Activated T-helper 1 cell treated with anti-CD3 and anti-CD28 coated beads, Interleukin-12 subunit alpha, Interleukin-12 subunit beta, Interleukin-2, Interleukin-4 antibody, amounts not matched to agents 30 ng/mL and 10 ng/mL and 1 ng/mL, durations not matched to agents 14 hours and 24 hours and 36 hours (primary cell): ENCODE data around the gene SEL1L2. TPM values are rescaled to one million over a fixed set of nuclear protein-coding genes. Genes with fewer than 3 reads are reported as not detected.

Experiments
- DNase-seq: peaks from one replicate; pipeline ENCODE4 v3.0.0; 2021; ENCODE audit warnings: low spot score
- H3K27ac Mint-ChIP-seq: one replicate; pipeline ENCODE4 v1.8.0; 2021; ENCODE audit warnings: mild to moderate bottlenecking, mixed read lengths
- H3K27me3 Mint-ChIP-seq: one replicate; pipeline ENCODE4 v1.8.0; 2022; ENCODE audit warnings: mild to moderate bottlenecking, moderate library complexity, mixed read lengths; ENCODE audit not compliant: insufficient read depth
- H3K36me3 Mint-ChIP-seq: one replicate; pipeline ENCODE4 v1.8.0; 2021; ENCODE audit warnings: low read depth, mixed read lengths
- H3K4me1 Mint-ChIP-seq: one replicate; pipeline ENCODE4 v1.8.0; 2021; ENCODE audit warnings: low read depth, mixed read lengths
- H3K4me3 Mint-ChIP-seq: one replicate; pipeline ENCODE4 v1.8.0; 2021; ENCODE audit warnings: mild to moderate bottlenecking, moderate library complexity, mixed read lengths
- H3K9me3 Mint-ChIP-seq: one replicate; pipeline ENCODE4 v1.8.0; 2021; ENCODE audit warnings: mixed read lengths
- intact Hi-C: fragments of 100-400 bp; cut with micrococcal nuclease; formaldehyde crosslinking; loops from one replicate; pipeline ENCODE4 v1.15.1; 2024
- total RNA-seq: library from RNA; stranded (reverse); gene quantifications from 2 replicates; pipeline ENCODE4 v1.2.3, GENCODE V29; 2022

SEL1L2 gene
- total RNA-seq, 1 donor from 2014 or later: not detected

GRCh38 chr20:13855613-13856012, 134.8 kb downstream of the SEL1L2 start:
- H3K27ac Mint-ChIP-seq: no peak overlapping the region
- no peak overlapping the region for H3K4me3 Mint-ChIP-seq
- no peaks in the 10 kb centered on the region for H3K4me1 Mint-ChIP-seq
- intact Hi-C loops: no loop called here
- no peaks in the 10 kb centered on the region for H3K9me3 Mint-ChIP-seq
- H3K27me3 Mint-ChIP-seq: peaks cover 3% of the 10 kb centered on the region
- no peaks in the 10 kb centered on the region for H3K36me3 Mint-ChIP-seq
- DNase-seq: no peak

- H3K27ac Mint-ChIP-seq: no peak overlapping the region
- H3K9me3 Mint-ChIP-seq: no peaks in the 10 kb centered on the region
- H3K4me1 Mint-ChIP-seq: no peaks in the 10 kb centered on the region
- intact Hi-C loops: no loop called here
- H3K36me3 Mint-ChIP-seq: no peaks in the 10 kb centered on the region
- DNase-seq: no peak
- peaks cover 3% of the 10 kb centered on the region for H3K27me3 Mint-ChIP-seq
- H3K4me3 Mint-ChIP-seq: no peak overlapping the region
Observed at GRCh38 chr20:13852306-13852705, 138.1 kb downstream of the SEL1L2 start.

GRCh38 chr20:13851279-13851678, 139.1 kb downstream of the SEL1L2 start:
- intact Hi-C loops: no loop called here
- no peaks in the 10 kb centered on the region for H3K36me3 Mint-ChIP-seq
- H3K27ac Mint-ChIP-seq: no peak overlapping the region
- no peaks in the 10 kb centered on the region for H3K4me1 Mint-ChIP-seq
- H3K9me3 Mint-ChIP-seq: no peaks in the 10 kb centered on the region
- H3K27me3 Mint-ChIP-seq: peaks cover 3% of the 10 kb centered on the region
- H3K4me3 Mint-ChIP-seq: no peak overlapping the region
- DNase-seq: no peak

GRCh38 chr20:13844296-13844695, 146.1 kb downstream of the SEL1L2 start:
- H3K4me1 Mint-ChIP-seq: no peaks in the 10 kb centered on the region
- H3K27me3 Mint-ChIP-seq: peaks cover 3% of the 10 kb centered on the region
- H3K27ac Mint-ChIP-seq: no peak overlapping the region
- H3K9me3 Mint-ChIP-seq: no peaks in the 10 kb centered on the region
- no peaks in the 10 kb centered on the region for H3K36me3 Mint-ChIP-seq
- H3K4me3 Mint-ChIP-seq: no peak overlapping the region
- intact Hi-C loops: no loop called here
- DNase-seq: no peak

GRCh38 chr20:13841206-13841605, 149.2 kb downstream of the SEL1L2 start:
- H3K27me3 Mint-ChIP-seq: peaks cover 5% of the 10 kb centered on the region
- no peaks in the 10 kb centered on the region for H3K9me3 Mint-ChIP-seq
- no peak overlapping the region for H3K27ac Mint-ChIP-seq
- H3K4me1 Mint-ChIP-seq: no peaks in the 10 kb centered on the region
- no peak overlapping the region for H3K4me3 Mint-ChIP-seq
- intact Hi-C loops: no loop called here
- no peaks in the 10 kb centered on the region for H3K36me3 Mint-ChIP-seq
- no peak for DNase-seq

GRCh38 chr20:13840093-13840465, 150.3 kb downstream of the SEL1L2 start:
- no peaks in the 10 kb centered on the region for H3K9me3 Mint-ChIP-seq
- DNase-seq: no peak
- no peak overlapping the region for H3K4me3 Mint-ChIP-seq
- H3K27me3 Mint-ChIP-seq: peaks cover 5% of the 10 kb centered on the region
- H3K27ac Mint-ChIP-seq: no peak overlapping the region
- no peaks in the 10 kb centered on the region for H3K36me3 Mint-ChIP-seq
- H3K4me1 Mint-ChIP-seq: no peaks in the 10 kb centered on the region
- intact Hi-C loops: no loop called here

- Mint-ChIP-seq H3K36me3 (no peaks in the 10 kb centered on the region), H3K4me1 (no peaks in the 10 kb centered on the region), H3K27ac (no peak overlapping the region), H3K4me3 (no peak overlapping the region), H3K9me3 (no peaks in the 10 kb centered on the region), H3K27me3 (peaks cover 5% of the 10 kb centered on the region)
- intact Hi-C loops: no loop called here
- no peak for DNase-seq
Observed at GRCh38 chr20:13839421-13840092, 150.9 kb downstream of the SEL1L2 start.

GRCh38 chr20:13838664-13839063, 151.8 kb downstream of the SEL1L2 start:
- intact Hi-C loops: no loop called here
- DNase-seq: no peak
- H3K4me3 Mint-ChIP-seq: no peak overlapping the region
- H3K36me3 Mint-ChIP-seq: no peaks in the 10 kb centered on the region
- H3K27ac Mint-ChIP-seq: no peak overlapping the region
- peaks cover 5% of the 10 kb centered on the region for H3K27me3 Mint-ChIP-seq
- H3K9me3 Mint-ChIP-seq: no peaks in the 10 kb centered on the region
- H3K4me1 Mint-ChIP-seq: no peaks in the 10 kb centered on the region

- H3K27ac Mint-ChIP-seq: no peak overlapping the region
- DNase-seq: no peak
- H3K36me3 Mint-ChIP-seq: no peaks in the 10 kb centered on the region
- no peak overlapping the region for H3K4me3 Mint-ChIP-seq
- intact Hi-C loops: no loop called here
- peaks cover 16% of the 10 kb centered on the region for H3K27me3 Mint-ChIP-seq
- H3K4me1 Mint-ChIP-seq: no peaks in the 10 kb centered on the region
- H3K9me3 Mint-ChIP-seq: no peaks in the 10 kb centered on the region
Observed at GRCh38 chr20:13831476-13831875, 158.9 kb downstream of the SEL1L2 start.

- no peaks in the 10 kb centered on the region for H3K9me3 Mint-ChIP-seq
- no peak overlapping the region for H3K27ac Mint-ChIP-seq
- peaks cover 3% of the 10 kb centered on the region for H3K36me3 Mint-ChIP-seq
- H3K27me3 Mint-ChIP-seq: peaks cover 9% of the 10 kb centered on the region
- no peak overlapping the region for H3K4me3 Mint-ChIP-seq
- intact Hi-C loops: no loop called here
- DNase-seq: no peak
- H3K4me1 Mint-ChIP-seq: no peaks in the 10 kb centered on the region
Observed at GRCh38 chr20:13825465-13825864, 164.9 kb downstream of the SEL1L2 start.

- Mint-ChIP-seq H3K4me1 (no peaks in the 10 kb centered on the region), H3K36me3 (peaks cover 3% of the 10 kb centered on the region), H3K27me3 (peaks cover 6% of the 10 kb centered on the region), H3K9me3 (no peaks in the 10 kb centered on the region), H3K4me3 (no peak overlapping the region), H3K27ac (no peak overlapping the region)
- intact Hi-C loops: no loop called here
- DNase-seq: no peak
Observed at GRCh38 chr20:13824459-13824858, 166.0 kb downstream of the SEL1L2 start.

- Mint-ChIP-seq H3K4me3 (no peak overlapping the region), H3K27me3 (peaks cover 4% of the 10 kb centered on the region), H3K27ac (no peak overlapping the region), H3K9me3 (no peaks in the 10 kb centered on the region), H3K36me3 (peaks cover 14% of the 10 kb centered on the region), H3K4me1 (peaks cover 7% of the 10 kb centered on the region)
- intact Hi-C loops: no loop called here
- DNase-seq: no peak
Observed at GRCh38 chr20:13822459-13822858, 168.0 kb downstream of the SEL1L2 start.

- Mint-ChIP-seq H3K4me3 (no peak overlapping the region), H3K27ac (no peak overlapping the region), H3K27me3 (peaks cover under 1% of the 10 kb centered on the region), H3K36me3 (peaks cover 15% of the 10 kb centered on the region), H3K4me1 (peaks cover 13% of the 10 kb centered on the region), H3K9me3 (no peaks in the 10 kb centered on the region)
- intact Hi-C loops: no loop called here
- no peak for DNase-seq
Observed at GRCh38 chr20:13821876-13822275, 168.5 kb downstream of the SEL1L2 start.
